ENCODE data around the gene F7. TPM values are rescaled to one million over a fixed set of nuclear protein-coding genes. Genes with fewer than 3 reads are reported as not detected.
"Not testable (repeated sequence)": the region's sequence is repeated elsewhere in the genome, so short reads cannot be mapped to it uniquely, and the experiment has no call there.

F7 gene
- total RNA-seq, 1 experiment from 2014 or later = not detected

DNA sequence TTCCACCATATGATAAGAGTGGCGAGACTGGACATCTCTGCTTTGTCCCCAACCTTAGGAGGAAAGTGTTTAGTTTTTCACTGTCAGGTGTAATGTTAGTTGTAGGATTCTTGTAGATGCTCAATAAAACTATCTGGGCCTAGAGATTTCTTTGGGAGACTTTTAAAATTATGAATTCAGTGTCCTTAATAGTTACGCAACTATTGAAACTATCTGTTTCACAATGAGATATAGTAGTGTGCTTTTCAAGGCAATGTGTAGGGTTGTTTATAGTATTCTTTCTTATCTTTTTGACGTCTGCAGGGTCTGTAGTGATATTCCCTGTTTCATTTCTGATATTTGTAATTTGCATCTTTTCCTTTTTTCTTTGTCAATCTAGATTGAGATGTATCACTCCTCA lies 33.2 kb upstream of the F7 start:
- DNase-seq (ENCODE audit: low spot score) = no peak

DNA sequence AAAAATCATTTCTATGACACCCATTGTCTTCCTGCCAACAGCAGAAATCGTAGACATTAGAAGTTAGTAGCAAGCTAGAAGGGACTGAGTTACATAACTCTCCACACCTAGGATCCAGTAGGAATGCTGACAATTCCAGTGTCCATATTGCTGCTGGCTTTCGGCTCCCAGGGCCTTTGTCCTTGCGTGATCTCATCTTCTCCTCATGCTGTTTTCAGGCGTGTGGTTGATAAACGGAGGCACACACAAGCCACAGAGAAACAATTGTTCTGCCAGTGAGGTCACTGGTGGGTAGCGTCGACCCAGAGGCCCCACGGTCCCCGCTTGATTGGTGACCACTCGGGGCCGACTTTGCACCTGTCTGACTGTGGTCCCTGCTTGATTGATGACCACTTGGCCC lies 31.6 kb upstream of the F7 start:
- no peak for DNase-seq (ENCODE audit: low spot score)

DNA sequence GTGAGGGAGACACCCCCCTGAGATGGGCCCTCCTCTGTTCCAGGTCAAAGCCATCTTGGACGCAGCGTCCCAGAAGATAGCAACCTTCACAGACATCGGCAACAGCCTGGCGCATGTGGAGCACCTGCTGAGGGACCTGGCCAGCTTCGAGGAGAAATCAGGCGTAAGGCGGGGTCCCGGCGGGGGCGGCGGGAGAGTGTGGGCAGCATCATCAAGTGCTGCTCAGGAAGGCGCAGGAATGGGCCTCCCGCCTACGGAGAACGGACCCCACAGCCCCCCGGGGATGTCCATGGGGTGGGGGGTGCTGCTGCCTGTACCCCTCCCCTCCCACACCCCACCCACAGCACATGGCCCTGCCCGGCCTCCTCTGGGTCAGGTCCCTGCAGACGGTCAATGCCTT lies 31.2 kb upstream of the F7 start:
- no peak for DNase-seq (ENCODE audit: low spot score)

DNA sequence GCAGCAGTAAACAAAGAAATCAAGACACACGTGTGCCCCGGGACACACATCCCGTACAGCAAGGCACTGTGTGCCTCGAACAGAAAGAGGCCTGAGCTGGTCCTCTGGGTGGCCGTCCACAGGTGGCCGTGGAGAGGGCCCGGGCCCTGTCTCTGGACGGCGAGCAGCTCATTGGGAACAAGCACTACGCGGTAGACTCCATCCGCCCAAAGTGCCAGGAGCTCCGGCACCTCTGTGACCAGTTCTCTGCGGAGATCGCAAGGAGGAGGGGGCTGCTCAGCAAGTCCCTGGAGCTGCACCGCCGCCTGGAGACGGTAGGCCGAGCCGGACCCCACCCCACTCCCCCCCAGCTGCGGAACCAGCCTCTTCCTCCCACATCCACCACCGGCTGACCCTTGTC lies 30.7 kb upstream of the F7 start:
- no peak for DNase-seq (ENCODE audit: low spot score)

DNA sequence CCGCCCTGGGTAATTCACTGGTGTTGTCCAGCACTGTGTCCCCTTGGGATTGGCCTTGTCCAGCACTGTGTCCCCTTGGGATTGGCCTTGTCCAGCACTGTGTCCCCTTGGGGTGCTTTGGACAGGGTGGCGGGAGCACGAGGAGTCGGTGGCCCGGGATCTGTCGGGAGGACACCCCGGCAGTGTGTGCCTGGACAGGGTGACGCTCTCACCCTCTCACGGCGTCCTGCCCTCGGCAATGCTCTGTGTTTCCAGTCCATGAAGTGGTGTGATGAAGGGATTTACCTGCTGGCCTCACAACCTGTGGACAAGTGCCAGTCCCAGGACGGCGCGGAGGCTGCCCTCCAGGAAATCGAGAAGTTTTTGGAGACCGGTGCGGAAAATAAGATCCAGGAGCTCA lies 29.9 kb upstream of the F7 start:
- DNase-seq (ENCODE audit: low spot score) = no peak

DNA sequence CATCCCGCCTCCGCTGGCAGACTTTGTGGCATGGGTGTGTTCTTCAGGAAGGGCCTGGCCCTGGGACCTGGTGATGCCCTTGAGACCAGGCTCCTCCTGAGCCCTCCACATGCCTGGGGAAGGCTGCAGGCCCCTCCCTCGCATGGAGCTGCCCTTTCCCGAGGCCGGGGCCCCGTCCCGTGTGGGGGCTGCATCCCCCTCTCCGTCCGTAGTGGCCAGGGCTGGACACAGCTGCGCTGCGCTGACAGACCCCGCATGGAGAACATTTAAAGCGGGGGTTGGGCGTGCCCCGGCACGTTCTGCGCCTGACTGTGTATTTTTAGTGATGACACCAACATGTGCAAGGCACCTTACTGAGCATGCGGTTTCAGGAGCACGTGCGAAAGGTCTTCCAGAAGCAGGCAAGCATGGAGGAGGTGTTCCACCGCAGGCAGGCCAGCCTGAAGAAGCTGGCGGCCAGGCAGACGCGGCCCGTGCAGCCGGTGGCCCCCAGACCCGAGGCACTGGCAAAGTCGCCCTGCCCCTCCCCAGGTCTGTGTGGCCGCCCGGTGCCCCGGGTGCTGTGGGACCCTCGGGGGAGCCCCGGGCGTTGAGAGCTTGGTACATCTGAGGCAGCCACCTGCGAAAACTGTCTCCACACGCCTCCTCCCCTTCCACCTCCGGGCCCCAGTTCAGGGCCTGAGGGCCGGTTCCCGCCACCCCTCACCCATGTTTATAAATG lies 28.8 kb upstream of the F7 start:
- DNase-seq (ENCODE audit: low spot score) = no peak

DNA sequence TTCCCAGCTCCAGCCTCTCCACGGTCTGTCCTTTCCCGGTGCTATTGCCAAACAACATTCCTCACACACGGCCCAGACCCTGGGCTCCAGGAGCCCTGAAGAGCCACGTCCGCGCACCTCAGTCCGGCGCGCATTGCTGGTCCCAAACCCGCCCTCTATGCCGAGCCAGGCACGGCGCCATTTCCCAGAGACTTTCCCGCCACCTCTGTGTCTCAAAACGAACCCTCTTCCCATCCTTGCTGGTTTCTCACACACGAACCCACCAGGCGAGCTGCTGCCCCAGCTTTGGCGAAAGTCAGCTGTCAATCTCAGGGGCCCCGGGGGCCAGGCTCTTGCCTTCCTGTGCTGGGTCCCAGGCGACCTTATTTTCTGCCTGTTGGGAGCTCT lies 28.0 kb upstream of the F7 start:
- no peak for DNase-seq (ENCODE audit: low spot score)

DNA sequence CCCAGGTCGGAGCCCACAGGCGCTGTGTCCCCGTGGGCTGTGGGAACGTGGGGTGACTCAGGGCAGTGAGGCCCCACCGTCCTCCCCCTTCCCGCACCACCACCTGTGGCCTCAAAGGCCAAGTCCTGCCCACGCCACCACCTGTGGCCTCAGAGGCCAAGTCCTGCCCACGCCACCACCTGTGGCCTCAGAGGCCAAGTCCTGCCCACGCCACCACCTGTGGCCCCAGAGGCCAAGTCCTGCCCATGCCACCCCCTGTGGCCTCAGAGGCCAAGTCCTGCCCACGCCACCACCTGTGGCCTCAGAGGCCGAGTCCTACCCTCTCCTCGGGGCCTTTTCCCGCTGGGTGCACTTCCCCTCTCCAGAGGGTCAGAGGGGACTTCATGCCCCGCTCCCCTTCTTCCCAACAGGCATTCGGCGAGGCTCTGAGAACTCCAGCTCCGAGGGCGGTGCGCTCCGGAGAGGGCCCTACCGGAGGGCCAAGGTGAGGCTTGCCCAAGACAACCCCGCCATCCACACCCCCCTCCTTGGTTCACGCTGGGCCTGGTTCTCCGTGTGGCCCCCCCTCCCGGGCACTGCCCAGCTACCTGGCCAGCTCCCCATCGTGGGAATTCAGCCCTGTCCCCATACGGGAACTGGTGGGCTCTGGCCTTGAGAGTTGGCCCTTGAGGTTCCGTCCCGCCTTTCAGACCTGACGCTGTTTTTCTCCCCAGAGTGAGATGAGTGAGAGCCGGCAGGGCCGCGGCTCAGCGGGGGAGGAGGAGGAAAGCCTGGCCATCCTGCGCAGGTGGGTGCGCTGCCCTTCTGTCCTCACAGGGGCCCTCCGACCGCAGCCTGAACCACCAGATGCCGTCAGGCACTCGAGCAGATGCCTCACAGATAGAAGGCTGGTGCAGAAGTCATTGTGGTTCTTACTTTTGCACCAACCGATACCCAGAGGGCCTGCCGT lies 27.4 kb upstream of the F7 start:
- no peak for DNase-seq (ENCODE audit: low spot score)

DNA sequence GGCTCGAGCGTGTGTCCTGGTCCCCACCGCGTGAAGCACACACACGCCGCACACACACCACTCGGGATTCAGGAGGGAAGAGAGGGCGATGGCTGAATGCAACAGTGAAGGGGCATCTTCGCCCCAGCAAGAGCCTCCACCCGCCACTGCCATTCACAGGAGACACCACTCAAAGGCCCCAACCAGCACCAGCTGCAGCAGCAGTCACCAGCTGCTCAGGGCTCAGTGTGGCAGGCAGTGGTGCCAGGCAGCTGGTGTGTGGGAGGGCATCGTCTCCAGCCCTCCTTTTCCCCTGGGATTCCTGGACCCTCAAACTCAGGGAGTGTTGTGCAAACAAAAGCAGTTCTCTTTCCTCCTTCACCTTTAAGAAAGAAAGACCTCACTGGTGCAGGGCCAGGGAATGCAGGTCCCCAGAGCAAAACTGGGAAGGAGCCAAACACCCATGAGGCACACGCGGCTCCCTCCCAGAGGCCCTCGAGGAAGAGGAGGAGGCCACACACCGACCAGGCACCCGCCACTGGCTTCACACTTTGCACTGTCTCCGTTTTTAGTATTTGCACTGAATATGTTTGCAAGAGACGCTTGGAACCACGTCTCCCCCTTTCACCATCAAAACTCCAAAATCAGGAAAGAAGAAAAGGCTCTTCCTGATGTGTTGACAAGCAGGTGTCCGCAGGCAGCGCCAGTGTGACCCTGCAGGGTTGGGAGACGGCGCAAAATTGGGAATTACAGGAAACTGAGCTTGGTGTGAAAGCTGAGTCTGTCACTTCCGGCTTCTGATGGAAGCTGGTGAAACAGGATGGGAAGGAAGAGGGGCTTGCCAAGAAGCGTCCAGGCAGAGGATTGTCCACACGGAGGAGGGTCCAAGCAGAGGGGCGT lies 26.4 kb upstream of the F7 start:
- no peak for DNase-seq (ENCODE audit: low spot score)

DNA sequence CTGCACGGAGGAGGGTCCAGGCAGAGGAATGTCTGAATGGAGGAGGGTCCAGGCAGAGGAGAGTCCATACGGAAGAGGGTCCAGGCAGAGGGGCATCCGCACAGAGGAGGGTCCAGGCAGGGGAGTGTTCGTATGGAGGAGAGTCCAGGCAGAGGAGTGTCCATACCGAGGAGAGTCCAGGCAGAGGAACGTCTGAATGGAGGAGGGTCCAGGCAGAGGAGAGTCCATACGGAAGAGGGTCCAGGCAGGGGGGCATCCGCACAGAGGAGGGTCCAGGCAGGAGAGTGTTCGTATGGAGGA lies 25.9 kb upstream of the F7 start:
- not testable (repeated sequence) for DNase-seq (ENCODE audit: low spot score)

DNA sequence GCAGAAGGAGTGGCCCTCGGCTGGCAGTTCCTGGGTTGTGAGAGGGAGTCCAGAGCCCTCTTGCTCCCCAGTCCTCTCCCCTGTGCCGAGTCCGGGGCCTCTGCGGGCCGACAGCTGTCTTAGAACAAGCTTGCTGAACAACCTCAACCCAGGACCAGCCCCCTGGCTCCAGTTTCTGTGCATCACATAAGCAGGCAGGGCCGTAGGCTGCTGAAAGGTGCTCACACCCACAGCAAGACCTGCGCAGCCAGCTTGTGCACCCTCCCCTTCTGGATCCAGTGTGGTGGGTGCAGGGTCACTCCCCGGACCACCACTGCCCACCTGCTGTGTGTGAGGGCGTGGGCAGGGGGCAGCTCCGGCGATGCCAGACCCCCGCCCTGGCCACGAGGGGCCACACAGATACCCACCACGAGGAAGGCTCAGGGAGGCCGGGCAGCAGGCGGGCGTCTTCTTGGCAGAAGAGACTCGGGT lies 25.2 kb upstream of the F7 start:
- DNase-seq (ENCODE audit: low spot score) = no peak

DNA sequence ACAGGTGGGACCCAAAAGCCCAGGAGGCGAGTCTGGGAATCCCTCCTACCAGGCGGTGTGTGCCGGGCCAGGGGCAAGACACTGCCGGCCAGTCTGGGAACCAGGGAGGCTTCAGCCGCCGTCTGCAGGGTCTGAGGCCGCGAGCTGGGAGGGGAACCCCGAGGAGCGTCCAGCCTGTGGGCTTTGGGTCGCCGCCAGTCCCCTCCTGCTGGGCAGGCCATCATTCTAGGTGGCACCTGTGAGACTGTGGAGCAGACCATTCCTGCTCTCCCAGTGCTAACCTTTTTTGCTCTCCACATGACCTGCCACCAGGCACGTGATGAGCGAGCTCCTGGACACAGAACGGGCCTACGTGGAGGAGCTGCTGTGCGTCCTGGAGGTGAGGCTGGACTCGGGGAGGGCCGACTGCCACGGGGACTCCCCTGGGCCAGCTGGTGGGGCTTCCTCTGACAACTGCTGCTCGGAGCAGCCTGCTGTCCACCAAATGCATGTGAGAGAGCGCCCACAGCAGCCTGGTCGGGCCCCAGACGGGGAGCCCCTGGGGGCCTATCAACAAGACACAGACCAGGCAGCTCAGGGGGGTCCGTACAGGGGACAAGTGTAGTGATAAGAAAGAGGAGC lies 24.6 kb upstream of the F7 start:
- DNase-seq (ENCODE audit: low spot score) = no peak

DNA sequence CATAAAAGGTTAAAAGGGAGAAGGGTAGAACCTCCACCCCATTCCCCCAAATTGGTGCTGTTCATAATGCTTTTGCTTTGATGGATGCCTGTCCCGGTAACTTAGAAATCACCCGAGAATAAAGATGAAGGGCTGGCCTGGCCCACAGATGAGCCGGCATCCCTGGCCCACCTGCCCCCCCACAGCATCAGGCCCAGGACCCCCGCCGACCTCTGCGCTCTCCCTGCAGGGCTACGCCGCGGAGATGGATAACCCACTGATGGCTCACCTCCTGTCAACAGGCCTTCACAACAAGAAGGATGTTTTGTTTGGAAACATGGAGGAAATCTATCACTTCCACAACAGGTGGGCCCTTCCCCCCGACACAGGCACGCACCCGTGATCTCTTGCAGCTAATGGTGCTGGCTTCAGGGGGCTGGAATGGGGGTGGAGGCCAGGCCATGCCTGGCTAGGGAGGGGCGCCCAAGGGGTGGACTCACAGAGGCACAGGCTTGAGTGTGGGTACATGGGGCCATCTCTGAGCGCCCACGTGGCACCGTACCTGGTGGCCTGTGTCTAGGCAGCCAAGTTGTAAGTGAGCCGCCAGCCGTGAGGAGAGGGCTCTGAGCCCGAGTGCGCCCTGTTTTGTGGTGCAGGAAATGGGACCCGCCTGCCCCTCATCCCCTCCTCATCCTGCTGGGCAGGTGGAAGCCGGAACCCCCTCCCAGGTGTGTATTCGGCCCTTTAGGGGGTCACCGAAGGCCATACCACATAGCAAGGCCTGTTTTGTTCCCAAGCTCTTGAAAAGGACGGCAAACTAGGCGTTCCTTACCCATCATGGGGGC lies 23.2 kb upstream of the F7 start:
- no peak for DNase-seq (ENCODE audit: low spot score)

DNA sequence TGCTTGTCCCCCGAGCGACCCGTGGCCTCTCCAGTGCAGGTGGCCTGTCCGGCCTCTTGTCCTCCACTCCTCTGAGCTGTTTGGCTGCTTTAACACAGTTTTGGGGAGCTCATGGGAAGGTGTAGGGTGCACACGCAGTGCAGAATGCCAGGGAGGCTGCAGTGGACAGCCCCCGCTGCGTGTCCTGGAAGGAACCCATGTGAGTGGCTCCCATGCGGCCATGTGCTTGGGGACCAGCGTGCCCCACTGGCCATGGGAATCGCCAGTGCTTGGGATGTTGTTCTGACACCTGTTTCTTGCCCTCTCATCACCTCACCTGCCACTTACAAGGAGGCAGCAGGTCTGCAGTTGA lies 22.6 kb upstream of the F7 start:
- no peak for DNase-seq (ENCODE audit: low spot score)

DNA sequence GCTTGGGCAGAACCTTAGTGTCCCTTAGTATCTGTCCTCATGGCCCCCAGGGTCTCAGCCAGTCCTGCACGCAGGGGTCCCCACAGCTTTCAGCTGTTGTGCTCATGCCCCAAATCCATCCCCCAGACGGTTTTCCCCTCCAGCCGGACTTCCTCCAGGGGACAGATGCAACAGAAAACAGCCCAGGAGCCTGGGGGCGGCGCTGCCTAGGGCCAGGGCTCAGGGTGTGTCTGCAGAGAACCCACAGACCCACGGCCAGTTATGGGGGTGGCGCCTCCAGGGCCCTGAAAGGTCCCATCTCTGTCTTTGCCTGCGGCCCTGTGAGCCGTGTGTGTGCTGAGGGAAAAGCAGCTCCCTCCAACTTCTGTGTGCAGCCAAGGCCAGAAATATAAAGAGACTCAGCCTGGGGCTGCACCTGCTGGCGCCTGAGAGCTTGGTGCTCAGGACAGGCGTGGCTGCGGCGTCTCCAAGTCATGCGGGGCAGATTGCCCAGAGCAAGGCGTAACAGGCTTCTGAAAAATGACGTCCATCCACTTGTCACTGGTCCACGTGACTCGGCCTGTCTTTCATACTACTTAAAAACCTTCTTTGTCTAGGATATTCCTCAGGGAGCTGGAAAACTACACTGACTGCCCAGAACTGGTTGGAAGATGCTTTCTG lies 22.1 kb upstream of the F7 start:
- peak; percentile 81 for DNase-seq (ENCODE audit: low spot score)

DNA sequence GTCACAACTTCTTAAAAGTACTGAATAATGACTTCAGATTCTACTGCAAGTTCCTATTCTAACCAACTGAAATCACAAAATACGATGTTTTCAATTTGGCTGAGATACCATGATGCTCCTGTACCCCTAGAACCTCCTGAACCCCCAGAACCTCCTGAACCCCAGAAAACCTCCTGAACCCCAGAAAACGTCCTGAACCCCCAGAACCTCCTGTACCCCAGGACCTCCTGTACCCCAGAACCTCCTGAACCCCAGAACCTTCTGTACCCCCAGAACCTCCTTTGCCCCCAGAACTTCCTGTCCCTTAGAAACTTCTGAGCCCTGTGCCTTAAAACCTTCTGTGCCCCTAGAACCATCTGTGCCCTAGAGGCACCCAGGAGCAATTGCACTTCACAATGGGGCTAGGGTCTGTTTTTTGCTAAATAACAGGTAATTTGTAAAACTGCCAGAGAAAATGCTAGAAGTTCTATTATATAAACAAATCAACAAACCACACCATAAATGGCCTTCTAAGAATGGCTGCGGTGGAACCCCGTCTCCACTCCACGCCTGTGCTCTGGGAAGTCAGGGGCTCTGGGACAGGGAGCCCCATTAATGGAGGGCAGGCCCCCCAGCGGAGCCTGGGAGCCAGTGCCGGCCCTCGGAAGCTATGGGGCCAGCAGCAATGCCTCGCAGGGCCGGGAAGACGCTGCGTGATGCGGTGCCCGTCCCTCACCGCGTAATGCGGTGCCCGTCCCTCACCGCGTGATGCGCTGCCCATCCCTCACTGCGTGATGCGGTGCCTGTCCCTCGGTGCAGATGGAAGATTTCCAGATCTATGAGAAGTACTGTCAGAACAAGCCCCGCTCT lies 21.3 kb upstream of the F7 start:
- DNase-seq (ENCODE audit: low spot score) = no peak

DNA sequence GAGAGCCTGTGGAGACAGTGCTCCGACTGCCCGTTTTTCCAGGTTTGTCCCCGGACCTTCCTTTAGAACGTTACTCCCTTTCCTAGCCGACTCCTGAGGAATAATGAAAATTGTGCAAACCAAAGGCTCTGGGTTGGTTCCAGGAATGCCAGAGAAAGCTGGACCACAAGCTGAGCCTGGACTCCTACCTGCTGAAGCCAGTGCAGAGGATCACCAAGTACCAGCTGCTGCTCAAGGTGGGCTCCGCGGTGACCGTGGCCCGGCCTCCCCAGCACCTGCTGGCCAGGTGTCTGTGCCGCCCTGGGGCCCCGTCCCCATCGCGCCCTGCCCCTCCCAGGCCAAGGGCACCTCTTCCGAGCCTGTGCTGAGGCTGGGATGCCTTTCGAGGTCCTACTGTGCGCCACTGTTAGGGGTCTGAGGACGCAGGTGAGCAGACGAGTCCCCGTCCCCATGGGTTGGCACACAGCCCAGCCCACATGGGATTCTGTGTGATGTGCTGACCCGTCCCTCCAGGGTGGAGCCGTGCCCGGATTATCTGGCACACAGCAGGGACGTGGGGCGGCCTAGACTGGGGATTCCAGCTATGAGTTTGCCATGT lies 20.5 kb upstream of the F7 start:
- DNase-seq (ENCODE audit: low spot score) = no peak

DNA sequence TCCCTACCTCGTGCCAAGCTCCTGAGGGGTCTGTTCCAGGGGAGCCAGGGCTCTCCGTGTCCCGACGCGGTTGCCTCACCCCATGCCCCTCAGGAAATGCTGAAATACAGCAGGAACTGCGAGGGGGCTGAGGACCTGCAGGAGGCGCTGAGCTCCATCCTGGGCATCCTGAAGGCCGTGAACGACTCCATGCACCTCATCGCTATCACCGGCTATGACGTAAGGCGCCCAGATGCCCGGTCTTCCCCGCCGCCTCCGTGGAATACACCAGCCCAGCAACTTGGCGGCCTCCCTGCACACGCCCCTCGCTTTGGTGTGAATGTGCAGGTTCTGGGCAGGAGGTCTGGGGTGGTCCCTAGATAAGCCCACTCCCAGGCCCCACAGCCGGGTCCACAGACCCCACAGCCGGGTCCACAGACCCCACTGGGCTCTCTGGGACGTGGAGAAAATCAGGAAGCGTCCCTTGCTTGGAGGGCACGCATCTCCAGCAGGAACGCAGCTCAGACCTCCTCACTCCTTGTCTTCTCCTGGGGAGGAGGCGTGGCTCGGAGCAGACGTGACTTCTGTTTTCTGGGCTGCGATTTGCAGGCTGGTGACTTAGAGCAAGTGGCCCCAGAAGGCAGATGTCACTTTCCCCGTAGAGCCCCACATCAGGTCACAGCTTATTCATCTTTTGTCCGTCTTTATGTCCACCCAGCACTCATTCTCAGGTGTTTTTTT lies 19.4 kb upstream of the F7 start:
- no peak for DNase-seq (ENCODE audit: low spot score)

Data from A172 (cell line).